Tibial artery (tissue), 4 donors: ENCODE data around the gene UNC119.

Experiments
- DNase-seq, 2 donors: peaks; one replicate each; pipeline ENCODE4 v3.0.0-alpha.2; 2019
- H3K27ac ChIP-seq, 2 donors: fragments of 200-600 bp; sonication (generic) in 1 of 2; 1 replicate in 1 of 2; 2 replicates in 1 of 2; pipeline ENCODE4 v1.5.1; 2018 to 2019; ENCODE audit warnings: mild to moderate bottlenecking in 1 of 2
- H3K27me3 ChIP-seq, 2 donors: fragments of 200-600 bp; sonication (generic) in 1 of 2; one replicate each; pipeline versions ENCODE4 v1.5.1 to v1.6.0; 2016 to 2019
- H3K36me3 ChIP-seq, 3 donors: fragments of 200-600 bp; sonication (generic) in 2 of 3; one replicate each; pipeline ENCODE4 v1.5.1; 2016 to 2019; ENCODE audit warnings: mild to moderate bottlenecking in 2 of 3
- H3K4me1 ChIP-seq, 4 donors: fragments of 200-600 bp; sonication (generic) in 2 of 4; 1 replicate in 3 of 4; 2 replicates in 1 of 4; pipeline ENCODE4 v1.5.1; 2016 to 2019
- H3K4me3 ChIP-seq, 2 donors: fragments of 200-600 bp; sonication (generic) in 1 of 2; 1 replicate in 1 of 2; 2 replicates in 1 of 2; pipeline ENCODE4 v1.5.1; 2018 to 2019; ENCODE audit warnings: mild to moderate bottlenecking in 2 of 2
- H3K9me3 ChIP-seq, 3 donors: fragments of 200-600 bp; sonication (generic) in 1 of 3; one replicate each; pipeline ENCODE4 v1.5.1; 2016 to 2019
- CTCF ChIP-seq, 2 experiments: fragments of 200-600 bp in 1 of 2; fragments of 450-650 bp in 1 of 2; IDR thresholded peaks; one replicate each; pipeline ENCODE4 v1.5.1; 2017 to 2019; ENCODE audit warnings: antibody characterized with exemption in 2 of 2, mild to moderate bottlenecking in 1 of 2, moderate library complexity in 1 of 2
- intact Hi-C: fragments of 100-400 bp; cut with DNase I; formaldehyde crosslinking; loops from one replicate; pipeline ENCODE4 v1.15.0; 2023; ENCODE audit warnings: low total_unique reads

Gene UNC119

GRCh38 chr17:28532050-28532960 is 20.1 kb downstream of the UNC119 start:
- no peak overlapping the region for H3K4me3 ChIP-seq
- H3K36me3 ChIP-seq, result no peaks in the 10 kb centered on the region
- peaks cover 0 to 17% (median 0%) of the 10 kb centered on the region in 4 donors for H3K4me1 ChIP-seq
- no peak for DNase-seq
- intact Hi-C loops, result no loop called here
- TF ChIP-seq CTCF (IDR thresholded peaks at IDR 0.05), result no peak
- no peaks in the 10 kb centered on the region for H3K9me3 ChIP-seq
- no peak overlapping the region for H3K27ac ChIP-seq
- H3K27me3 ChIP-seq, result peaks cover 0 to 25% of the 10 kb centered on the region in 2 donors

DNA sequence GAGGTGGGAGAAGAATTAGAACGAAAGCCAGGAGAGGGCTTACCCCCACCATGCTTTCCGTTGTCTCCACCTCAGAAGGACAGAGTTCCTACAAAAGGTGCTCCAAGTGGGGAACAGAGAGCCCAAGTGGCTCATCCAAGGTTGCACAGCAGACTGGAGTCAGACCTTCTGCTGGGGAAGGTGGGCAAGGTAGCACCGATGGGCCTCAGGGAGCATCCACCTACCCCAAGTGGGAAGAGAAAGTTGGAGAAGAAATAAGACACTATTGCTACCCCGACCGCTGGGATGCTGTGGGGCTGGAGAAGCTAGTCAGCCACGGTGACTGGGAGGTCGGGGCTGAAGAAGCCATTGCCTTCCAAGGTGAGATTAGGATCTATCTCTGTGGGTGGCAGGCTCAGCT is 21.5 kb downstream of the UNC119 start:
- intact Hi-C loops, result no loop called here
- H3K4me1 ChIP-seq, result peaks cover 0 to 22% (median 0%) of the 10 kb centered on the region in 4 donors
- peaks cover 0 to 24% of the 10 kb centered on the region in 2 donors for H3K27me3 ChIP-seq
- no peak overlapping the region for H3K4me3 ChIP-seq
- no peaks in the 10 kb centered on the region for H3K9me3 ChIP-seq
- H3K27ac ChIP-seq, result no peak overlapping the region
- TF ChIP-seq CTCF (IDR thresholded peaks at IDR 0.05), result no peak
- no peak for DNase-seq
- no peaks in the 10 kb centered on the region for H3K36me3 ChIP-seq

DNA sequence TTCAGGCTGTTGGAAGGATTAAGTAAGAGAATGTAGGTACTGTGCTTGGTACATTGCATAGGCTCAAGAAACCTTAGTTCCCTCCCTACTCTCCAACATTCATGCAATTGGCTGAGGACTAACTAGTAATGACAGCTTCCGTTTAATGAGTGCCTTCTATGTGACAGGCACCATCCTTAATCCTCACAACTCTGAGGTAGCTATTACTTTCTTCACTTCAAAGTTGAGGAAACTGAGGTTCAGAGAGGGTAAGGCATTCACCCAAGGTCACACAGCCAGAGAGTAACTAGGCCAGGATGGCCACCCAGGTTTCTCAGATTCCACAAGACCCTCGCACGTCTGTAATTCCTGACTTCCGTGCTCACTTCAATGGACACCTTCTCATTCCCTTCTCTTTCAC is 22.2 kb downstream of the UNC119 start:
- no peaks in the 10 kb centered on the region for H3K36me3 ChIP-seq
- H3K27ac ChIP-seq, result no peak overlapping the region
- intact Hi-C loops, result no loop called here
- no peak for TF ChIP-seq CTCF (IDR thresholded peaks at IDR 0.05)
- H3K4me1 ChIP-seq, result peaks cover 0 to 28% (median 1%) of the 10 kb centered on the region in 4 donors
- no peak overlapping the region for H3K4me3 ChIP-seq
- no peak for DNase-seq
- H3K27me3 ChIP-seq, result peaks cover 0 to 24% of the 10 kb centered on the region in 2 donors
- no peaks in the 10 kb centered on the region for H3K9me3 ChIP-seq

DNA sequence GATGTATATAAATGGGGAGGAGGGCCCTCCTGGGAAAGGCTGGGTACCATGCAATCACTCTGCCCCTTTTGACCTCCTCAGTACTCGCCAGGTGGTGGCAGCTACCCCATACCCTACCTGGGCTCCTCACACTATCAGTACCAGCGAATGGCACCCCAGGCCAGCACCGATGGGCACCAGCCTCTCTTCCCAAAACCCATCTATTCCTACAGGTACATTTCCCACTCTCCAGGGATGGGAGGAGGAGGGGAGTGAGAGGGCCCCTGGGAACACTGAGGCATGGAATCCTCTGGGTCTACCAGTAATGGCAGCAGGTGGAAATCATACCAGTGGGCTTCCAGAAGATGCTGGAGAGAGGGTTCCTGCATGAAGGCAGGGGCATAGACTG is 23.4 kb downstream of the UNC119 start:
- no peak for DNase-seq
- TF ChIP-seq CTCF (IDR thresholded peaks at IDR 0.05), result no peak
- Histone ChIP-seq H3K4me3 (no peak overlapping the region), H3K4me1 (peaks cover 0 to 31% (median 3%) of the 10 kb centered on the region in 4 donors), H3K36me3 (no peaks in the 10 kb centered on the region), H3K27ac (no peak overlapping the region), H3K27me3 (peaks cover 0 to 24% of the 10 kb centered on the region in 2 donors), H3K9me3 (no peaks in the 10 kb centered on the region)
- intact Hi-C loops, result no loop called here

DNA sequence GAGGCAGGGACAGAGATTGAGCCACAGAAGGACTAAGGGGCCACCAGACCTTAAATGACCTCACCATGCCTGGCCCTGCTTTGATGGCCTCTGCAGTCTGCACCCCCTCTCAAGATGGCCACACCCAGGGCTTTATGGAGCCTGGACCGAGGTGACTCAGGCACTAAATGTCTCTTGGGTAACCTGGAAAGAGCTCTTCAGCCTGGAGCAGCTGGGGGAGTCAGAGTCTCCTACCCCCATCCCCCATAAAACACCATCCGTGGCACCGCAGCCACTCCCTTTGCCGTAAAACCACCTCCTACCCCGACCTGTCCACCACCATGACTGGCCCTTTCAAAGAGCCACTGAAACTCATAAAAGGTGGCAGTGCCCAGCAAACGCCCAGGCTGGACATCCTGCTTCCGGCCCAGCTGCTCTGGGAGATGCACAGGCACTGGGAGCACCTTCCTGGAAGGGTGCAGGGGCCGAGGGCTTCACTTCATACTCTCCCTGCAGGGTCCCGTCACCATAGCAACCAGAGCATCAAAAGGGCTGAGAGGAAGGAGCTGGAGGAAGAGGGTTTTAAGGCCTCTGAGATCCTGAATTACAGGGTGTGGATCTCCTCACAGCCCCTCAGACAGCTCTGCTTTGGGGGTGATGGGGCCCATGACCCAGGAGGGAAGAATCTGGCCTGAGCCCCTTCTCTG is 24.0 kb downstream of the UNC119 start:
- no peak overlapping the region for H3K27ac ChIP-seq
- H3K4me1 ChIP-seq, result peaks cover 0 to 31% (median 3%) of the 10 kb centered on the region in 4 donors
- TF ChIP-seq CTCF (IDR thresholded peaks at IDR 0.05), result no peak
- no peak for DNase-seq
- intact Hi-C loops, result no loop called here
- H3K4me3 ChIP-seq, result no peak overlapping the region
- peaks cover 0 to 24% of the 10 kb centered on the region in 2 donors for H3K27me3 ChIP-seq
- no peaks in the 10 kb centered on the region for H3K36me3 ChIP-seq
- no peaks in the 10 kb centered on the region for H3K9me3 ChIP-seq
